PC-3 (cell line): ENCODE results near the gene CTXND2.

Source experiments
- EZH2 ChIP-seq: fragments of 300-600 bp; sonication (generic); IDR thresholded peaks from one replicate; pipeline ENCODE4 v1.6.1; 2017; ENCODE audit warnings: antibody characterized with exemption, mild to moderate bottlenecking, low read length; ENCODE audit not compliant: unreplicated experiment
- EZH2phosphoT487 ChIP-seq: fragments of 300-600 bp; sonication (generic); IDR thresholded peaks from 2 replicates; pipeline ENCODE4 v1.6.1; 2018; ENCODE audit warnings: mild to moderate bottlenecking, antibody characterized with exemption, low read length, borderline replicate concordance
- TF ChIP-seq, protein P1 (sequence below): fragments of 300-600 bp; sonication (generic); conservative IDR thresholded peaks from 2 replicates; pipeline ENCODE4 v1.5.1; 2017; ENCODE audit warnings: antibody characterized with exemption, low read depth, mild to moderate bottlenecking, low read length

DNA sequence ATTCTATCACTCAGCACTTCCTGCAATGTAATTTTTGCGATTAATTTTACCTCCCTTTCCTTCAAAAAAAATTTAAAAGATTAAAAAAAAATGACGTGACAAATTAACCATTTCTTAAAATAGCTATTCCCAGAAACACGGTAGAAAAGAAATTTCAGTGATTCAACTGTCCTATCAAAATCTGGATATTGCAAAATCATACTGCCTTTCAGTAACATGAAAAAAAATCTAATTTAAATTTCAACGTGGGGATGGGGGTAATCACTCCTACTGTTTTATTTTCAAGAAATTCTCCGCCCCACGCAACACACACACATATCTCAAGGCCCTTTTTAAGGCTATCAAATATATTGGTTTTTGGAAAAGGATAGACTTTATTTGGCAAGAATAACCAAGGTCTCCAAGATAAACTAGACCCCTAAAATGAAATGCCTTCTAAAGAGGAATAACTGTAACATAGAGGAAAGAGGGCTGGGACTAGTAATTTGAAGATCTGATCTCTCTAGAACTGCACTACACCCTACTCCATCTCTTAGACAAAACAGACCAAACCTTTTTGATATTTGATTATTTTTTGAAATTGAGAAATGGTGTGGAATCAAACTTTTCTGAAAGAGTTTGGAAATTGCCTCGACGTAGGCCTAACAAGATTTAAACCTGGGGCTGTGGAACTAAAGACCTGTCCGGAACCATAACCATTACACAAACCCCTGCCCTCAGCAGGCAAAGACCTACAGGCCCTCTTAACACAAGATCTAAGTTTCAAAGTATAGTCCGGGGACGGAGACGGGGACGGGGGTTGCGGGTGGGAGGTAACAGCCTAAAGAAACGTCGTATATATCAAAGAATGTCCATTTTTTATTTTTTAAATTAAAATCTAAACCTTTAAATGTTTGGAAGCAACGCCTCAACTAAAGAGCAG lies 11.5 kb upstream of the CTXND2 start:
- TF ChIP-seq, protein P1, sequence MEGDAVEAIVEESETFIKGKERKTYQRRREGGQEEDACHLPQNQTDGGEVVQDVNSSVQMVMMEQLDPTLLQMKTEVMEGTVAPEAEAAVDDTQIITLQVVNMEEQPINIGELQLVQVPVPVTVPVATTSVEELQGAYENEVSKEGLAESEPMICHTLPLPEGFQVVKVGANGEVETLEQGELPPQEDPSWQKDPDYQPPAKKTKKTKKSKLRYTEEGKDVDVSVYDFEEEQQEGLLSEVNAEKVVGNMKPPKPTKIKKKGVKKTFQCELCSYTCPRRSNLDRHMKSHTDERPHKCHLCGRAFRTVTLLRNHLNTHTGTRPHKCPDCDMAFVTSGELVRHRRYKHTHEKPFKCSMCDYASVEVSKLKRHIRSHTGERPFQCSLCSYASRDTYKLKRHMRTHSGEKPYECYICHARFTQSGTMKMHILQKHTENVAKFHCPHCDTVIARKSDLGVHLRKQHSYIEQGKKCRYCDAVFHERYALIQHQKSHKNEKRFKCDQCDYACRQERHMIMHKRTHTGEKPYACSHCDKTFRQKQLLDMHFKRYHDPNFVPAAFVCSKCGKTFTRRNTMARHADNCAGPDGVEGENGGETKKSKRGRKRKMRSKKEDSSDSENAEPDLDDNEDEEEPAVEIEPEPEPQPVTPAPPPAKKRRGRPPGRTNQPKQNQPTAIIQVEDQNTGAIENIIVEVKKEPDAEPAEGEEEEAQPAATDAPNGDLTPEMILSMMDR: no peak
- TF ChIP-seq EZH2: no peak
- no peak for TF ChIP-seq EZH2phosphoT487
